NCI-H2227 (cell line): ENCODE results near the gene ACSM6.

Experiments used
- DNase-seq: peaks from one replicate; lab custom pipeline; 2025; ENCODE audit not compliant: unreplicated experiment; lab: John Stamatoyannopoulos, UW

Gene ACSM6

GRCh38 chr10:95266674-95267095 is 72.6 kb downstream of the ACSM6 start:
- no peak for DNase-seq

- no peak for DNase-seq
Measured at GRCh38 chr10:95267251-95267650, 73.2 kb downstream of the ACSM6 start.

GRCh38 chr10:95268438-95268837 is 74.4 kb downstream of the ACSM6 start:
- no peak for DNase-seq

- no peak for DNase-seq
Measured at GRCh38 chr10:95273393-95274312, 79.6 kb downstream of the ACSM6 start.

- no peak for DNase-seq
Measured at GRCh38 chr10:95275726-95276366, 81.8 kb downstream of the ACSM6 start.

- DNase-seq: no peak
Measured at GRCh38 chr10:95276367-95277200, 82.5 kb downstream of the ACSM6 start.

GRCh38 chr10:95277201-95277570 is 83.1 kb downstream of the ACSM6 start:
- DNase-seq: no peak

- DNase-seq: no peak
Measured at GRCh38 chr10:95277614-95278013, 83.6 kb downstream of the ACSM6 start.
